Measurements from ENCODE around the gene MLKL.
"Not testable (repeated sequence)": the region's sequence is repeated elsewhere in the genome, so short reads cannot be mapped to it uniquely, and the experiment has no call there.

MLKL gene

DNA sequence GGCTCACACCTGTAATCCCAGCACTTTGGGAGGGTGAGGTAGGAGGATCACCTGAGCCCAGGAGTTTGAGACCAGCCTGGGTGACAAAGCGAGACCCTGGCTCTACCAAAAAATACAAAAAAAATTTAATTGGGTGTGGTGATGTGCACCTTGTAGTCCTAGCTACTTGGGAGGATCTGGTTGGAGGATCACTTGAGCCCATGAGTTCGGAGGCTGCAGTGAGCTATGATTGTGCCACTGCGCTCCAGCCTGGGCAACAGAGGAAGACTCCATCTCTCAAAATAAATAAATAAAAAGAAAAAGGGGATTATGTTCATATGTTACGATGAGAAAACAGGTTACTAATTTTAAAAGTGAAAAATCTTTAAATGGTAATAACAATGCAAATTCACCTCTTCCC, 996 bp downstream of the MLKL start:
- no peak for DNase-seq (ENCODE audit: low spot score)

DNA sequence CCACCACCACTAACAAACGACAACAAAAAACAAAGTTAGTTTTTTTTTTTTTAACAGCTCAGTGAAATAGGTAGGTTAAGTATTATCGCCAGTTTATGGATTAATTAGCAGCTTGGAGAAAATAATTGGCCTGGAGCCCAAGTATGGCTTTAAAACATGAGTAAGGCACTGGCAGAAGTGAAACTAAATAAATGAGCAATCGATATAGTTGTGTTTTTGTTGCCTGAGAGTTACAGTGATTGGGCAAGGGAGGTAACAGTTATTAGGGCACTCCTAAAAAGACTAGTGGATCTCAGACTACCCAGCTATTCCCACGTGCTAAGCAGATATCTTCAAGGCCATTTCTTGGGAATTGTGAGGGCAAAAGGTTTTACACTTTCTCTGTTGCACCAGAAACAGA, 2.4 kb downstream of the MLKL start:
- DNase-seq (ENCODE audit: low spot score): no peak

DNA sequence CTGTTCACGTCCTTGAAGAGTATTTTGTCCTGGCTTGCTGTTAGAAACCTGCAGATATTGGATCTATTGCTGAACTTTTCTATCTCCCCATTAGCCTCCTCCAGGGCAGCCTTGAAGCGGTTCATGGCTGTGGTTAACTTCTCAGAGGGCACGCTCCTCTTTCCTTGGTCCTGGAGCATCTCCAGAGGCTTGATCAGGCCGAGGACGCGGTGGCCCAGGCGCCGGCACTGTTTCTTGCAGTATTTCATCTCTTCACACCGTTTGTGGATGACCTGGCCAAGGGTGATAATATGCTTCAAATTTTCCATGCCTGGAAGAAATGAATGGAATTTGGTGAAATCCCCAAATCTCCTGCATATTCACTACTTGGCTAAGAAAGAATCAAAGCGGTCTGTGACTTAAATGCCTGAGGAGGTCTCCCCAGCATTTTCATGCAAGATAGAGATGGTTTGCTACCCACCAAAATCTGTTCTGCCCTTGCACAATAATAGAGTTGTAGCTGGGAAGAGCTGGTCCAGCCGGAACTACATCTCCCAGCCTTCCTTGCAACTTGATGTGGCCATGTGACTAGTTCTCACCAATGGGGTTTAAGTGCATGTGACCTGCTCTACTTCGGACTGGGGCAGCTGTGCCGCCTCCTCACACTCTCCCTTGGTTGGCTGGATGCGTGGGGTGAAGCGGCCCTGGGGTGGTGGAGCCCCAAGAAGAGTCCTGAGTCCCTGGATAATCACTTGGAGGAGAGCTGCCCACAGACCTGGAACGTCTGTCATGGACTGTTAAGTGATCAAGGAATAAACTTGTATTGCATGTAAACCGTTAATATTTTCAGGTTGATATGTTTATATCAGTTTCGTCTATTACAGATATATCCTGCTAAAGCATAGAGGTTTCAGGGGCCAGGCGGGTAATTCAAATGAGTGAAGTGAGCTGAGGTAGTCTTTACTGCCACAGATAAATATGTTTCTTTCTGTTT, 4.9 kb downstream of the MLKL start:
- peak; percentile 96 for DNase-seq (ENCODE audit: low spot score)

DNA sequence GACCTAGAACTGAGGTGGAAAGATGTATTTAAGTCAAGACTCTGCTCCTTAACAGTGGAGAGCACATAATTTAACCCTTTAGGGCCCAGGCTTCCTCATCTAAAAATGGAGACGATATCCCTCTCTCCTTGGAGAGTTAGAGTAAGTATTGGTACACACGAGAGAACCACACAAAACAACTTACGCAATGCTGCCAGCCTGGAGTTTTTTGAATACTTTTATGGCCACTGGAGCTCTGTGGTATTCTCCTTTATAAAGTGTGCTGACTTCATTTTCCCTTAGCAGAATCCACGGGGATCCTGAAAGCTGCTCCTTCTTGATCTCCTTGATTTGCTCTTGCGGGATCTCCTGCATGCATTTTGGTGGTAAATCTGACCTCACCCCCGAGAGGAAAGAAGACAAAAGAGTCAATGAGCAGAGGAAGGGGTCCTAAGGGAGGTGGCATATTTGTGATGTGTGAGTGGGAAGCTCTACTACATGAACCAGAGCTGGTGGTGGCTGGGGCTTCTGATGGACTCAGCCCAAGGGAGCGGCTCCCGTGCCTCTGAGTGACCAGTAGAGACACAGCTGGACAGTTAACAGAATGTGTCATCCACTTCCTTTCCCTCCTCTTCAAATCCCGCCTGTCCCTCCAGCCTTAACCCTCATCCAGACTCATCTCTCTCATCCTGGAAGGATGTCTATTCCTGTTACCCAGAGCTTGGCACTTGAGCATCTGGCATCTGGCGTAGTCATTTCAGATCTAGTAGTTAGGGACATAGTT, 9.4 kb downstream of the MLKL start:
- peak; percentile 48 for DNase-seq (ENCODE audit: low spot score)

DNA sequence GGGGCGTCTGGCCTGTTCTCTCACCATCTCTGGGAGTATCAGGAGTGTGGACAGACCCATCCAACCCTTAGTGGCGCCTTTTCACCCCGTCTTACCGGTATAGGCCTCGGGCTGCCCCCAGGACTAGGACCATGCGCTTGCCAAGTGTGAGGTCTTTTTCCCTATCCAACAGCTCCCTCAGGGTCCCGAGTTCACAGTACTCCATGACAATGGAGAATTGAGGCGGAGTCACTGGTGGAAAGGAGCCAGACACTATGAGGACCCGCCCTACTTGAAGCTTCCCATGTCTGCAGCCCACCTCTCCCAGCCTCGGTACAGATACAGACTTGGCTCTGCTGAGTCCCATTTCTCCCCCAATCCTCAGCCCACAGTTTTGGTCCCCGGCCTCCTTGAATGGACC, 18.1 kb downstream of the MLKL start:
- DNase-seq (ENCODE audit: low spot score): no peak

DNA sequence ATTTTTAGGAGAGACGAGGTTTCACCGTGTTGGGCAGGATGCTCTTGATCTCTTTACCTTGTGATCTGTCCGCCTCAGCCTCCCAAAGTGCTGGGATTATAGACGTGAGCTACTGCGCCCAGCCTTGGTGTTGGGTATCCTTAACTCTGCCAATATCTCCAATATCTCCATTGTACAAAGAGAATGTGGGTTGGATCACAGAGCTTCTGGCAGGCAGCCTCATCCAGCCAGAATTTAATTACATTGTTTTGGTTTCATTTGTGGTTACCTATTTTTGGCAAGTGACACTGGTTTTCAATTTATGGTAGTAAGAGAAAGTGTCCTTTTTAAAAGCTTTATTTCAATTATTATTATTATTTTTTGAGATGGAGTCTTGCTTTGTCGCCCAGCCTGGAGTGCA, 20.0 kb downstream of the MLKL start:
- DNase-seq (ENCODE audit: low spot score): no peak

DNA sequence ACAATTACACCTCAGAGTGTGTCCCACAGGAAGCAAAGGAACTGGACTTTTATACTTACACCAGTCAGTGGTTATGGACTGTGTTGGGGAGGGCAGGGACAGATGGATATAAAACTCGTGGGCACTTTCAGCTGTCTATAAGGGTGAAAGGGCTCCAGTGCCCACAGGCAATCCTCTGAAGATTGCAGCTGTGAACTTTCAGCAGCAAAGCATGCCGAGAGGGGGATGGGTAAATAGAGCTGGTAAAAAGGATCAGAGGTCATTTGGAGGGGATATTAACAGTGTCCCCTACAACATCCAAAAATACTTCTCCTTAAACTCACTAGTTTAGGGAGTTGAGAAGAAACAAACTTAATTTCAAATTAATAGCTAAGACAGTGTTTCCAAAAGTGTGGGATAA, 20.7 kb downstream of the MLKL start:
- DNase-seq (ENCODE audit: low spot score): no peak

DNA sequence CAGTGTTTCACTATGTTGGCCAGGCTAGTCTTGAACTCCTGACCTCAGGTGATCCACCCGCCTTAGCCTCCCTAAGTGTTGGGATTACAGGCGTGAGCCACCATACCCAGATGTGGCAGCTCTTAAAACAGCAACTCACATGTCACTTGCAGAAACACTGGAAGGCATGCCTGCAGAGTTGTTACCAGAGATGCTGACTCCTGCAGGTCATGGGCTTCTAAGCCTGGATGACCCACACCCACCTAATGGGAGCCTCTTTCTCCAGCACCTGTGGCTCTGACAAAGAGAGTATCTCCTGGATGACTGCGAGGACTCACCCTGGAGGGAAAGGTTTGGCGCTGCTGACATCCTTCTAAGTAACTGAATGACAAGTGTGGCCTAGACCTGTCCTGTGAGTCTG, 22.8 kb downstream of the MLKL start:
- DNase-seq (ENCODE audit: low spot score): no peak

DNA sequence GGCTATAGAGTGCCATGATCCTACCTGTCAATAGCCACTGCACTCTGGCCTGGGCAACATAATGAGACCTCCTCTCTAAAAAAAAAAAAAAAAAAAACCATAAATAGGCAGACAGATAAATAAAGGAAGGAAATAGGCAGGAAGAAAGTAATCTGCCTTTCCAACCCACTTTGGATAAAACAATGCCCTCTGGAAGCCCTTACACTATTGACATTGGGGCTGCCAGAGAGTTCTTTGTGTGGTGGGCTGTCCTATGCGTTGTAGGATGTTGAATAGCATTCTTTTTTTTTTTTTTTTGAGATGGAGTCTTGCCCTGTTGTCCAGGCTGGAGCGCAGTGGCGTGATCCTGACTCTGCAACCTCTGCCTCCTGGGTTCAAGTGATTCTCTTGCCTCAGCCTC, 26.8 kb downstream of the MLKL start:
- DNase-seq (ENCODE audit: low spot score): no peak

DNA sequence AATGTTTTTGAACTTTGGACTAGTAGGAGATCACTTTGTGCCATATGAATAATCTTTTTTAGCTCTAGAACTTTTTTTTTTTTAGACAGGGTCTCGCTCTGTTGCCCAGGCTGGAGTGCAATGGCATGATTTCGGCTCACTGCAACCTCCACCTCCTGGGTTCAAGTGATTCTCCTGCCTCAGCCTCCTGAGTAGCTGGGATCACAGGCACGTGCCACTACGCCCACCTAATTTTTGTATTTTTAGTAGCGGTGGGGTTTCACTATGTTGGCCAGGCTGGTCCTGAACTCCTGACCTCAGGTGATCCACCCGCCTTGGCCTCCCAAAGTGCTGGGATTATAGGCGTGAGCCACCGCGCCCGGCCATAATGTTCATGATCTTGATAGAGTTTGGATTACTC, 31.8 kb downstream of the MLKL start:
- DNase-seq (ENCODE audit: low spot score): not testable (repeated sequence)

DNA sequence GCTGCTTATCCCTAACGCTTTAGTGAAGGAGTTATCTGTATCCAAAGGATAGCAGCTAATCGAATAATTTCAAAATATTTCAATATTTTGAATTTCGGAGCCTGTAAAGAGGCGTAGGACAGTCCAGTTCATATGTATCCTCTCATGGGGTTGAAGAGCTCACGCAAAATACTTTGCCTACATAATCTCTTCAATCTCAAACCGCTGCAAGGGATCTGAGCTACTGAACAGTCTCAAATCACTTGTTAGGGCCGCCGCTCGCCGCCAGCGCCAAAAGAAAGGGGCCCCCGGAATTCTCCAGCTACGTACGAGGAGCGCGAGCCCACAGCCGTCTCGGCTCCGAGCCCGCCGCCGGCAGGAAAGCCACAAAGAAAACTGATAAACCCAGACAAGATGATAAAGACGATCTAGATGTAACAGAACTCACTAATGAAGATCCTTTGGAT, 33.4 kb downstream of the MLKL start:
- peak; percentile 12 for DNase-seq (ENCODE audit: low spot score)

DNA sequence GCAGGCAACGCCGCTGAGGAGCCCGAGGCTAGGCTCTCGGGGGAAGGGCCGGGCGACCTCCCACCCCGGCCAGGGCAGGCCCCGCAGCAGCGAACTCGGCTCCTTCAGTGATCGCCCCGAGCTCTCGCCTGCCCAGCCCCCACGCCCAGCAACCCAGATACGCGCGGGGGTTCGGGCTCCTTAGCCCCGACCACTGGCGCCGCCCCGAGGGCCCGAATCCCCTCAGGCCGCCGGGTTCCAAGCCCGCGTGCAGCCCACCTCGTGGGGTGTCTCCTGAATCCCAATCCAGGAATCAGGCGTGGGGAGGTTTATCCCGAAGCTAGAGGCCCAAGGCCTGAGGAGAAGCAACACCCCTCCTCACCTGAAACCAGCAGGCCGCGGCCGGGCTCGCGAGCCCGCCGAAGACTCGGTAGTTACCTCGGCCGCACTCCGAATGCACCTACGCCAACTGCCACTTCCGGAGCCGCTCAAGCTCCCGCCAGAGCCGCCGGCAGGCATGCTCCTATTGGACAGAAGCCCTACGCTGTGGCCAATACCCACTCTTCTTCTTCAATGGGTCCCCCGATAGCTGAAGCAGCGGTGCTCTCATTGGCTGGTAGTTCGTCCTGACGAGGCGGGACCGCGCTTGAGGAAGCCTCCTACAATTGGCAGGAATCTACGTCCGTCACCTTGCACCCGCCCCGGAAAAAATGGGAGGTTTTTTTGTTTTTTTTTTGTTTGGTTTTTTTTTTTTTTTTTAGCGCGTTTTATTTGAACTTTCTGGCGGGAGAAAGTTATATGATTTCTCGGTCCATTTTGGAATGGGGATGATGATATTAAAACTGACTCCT, 34.0 kb downstream of the MLKL start, which contains the start of gene RFWD3:
RFWD3 (minus strand) TSS at position 453 of the 830 bp plus-strand sequence. CDS start 5,428 bp downstream, outside the sequence.
- DNase-seq (ENCODE audit: low spot score): peak; percentile 100

DNA sequence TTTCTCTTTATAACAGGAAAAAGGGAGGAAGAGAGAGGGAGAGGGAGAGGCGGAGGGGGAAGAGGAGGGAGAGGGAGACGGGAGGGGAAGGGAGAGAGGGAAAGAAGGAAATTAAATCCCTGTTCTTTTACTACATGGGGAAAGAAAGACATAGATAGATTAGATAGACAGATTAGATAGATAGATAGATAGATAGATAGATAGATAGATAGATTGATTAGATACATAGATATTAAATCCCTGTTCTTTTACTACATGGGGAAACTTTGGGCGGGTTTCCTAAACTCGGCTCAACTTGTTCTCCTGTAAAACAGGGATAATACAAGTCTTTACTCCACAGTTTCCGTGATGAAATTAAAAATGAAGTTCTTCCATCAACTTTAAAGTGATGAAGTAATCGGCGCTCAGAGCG, 34.6 kb downstream of the MLKL start:
- no peak for DNase-seq (ENCODE audit: low spot score)

DNA sequence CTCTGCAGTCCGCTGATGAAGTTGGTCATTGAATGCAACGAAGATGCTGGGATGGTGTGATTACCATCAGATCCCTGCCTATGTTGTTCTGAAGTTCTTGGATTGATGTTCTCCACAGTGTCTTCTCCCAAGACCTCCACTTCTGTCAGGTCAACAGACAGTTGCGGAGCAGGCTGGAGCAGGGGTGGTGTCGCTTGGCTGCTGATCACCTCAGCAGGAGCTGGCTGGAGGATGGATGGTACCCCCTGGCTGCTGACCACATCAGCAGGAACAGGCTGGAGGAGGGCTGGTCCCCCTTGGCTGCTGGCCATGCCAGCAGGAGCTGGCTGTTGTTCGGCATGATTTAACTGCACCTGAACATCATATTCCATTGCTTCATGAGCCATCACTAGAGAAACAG, 39.6 kb downstream of the MLKL start:
- no peak for DNase-seq (ENCODE audit: low spot score)

DNA sequence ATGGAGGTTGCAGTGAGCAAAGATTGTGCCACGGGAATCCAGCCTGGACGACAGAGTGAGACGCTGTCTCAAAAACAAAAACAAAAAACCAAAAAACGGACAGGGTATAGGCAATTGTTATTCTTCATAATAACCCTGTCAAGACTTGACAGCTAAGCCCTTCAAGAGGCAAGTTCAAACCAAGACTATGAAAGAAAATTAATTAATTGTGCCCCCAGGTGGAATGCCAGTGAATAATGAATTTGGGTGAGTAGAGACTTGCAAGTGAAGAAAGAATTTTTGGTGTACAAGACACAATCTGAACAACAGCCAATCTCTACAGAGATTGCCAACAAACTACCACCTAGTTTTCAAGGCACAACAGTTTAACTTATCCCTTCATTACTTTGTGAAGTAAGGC, 40.3 kb downstream of the MLKL start:
- no peak for DNase-seq (ENCODE audit: low spot score)

DNA sequence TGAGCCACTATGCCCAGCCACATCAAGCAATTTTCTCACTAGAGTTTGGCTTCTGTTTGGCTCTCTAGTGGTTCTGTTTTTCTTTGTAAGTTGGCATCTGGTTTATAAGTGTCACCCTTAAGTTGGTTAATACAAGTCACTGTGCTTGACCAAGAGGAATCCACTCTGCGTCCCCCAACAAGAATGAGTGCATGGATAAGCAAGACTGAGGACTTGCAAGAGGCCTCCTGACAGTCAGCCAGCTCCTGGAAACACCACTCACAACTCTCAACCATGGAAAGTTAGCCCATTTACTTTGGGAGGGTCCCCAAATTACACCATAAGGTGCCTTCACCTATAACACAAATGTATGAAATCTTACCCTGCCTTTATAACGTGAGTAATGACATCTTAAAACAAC, 41.6 kb downstream of the MLKL start:
- DNase-seq (ENCODE audit: low spot score): no peak

DNA sequence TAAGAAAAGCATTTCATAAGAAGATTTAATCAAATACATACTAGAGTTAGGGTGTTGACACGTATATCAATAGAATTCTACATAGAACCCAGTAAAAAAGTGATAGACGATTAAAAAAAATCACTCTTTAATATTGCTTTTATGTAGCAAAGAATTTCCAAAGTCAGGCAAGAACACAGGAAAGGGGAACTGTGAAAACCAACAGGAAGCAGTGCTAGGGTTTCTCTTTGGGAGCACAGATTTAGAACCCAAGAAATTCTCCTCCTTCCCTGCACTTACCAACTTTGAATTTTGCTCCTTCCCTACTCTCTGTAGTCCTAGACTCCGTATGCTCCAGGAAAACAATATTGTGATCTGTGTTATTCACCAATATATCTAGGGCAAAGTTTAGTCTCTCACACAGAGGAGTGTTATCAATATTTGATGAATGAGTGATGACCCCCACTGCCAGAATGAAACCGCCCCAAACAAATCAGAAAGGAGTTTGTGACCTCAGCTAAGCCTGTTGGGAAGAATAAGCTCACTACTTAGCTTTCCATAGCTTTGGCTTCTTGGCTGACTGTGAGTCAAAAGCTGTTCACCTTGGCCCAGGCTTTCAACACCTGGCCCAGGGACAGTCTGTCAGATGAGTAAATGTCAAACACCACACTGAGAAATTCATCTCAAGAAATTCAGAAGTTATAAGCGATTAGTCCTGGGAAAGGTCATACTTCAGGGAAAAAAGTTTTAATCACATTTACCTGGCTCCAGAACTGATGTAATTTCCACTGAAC, 42.6 kb downstream of the MLKL start:
- no peak for DNase-seq (ENCODE audit: low spot score)

DNA sequence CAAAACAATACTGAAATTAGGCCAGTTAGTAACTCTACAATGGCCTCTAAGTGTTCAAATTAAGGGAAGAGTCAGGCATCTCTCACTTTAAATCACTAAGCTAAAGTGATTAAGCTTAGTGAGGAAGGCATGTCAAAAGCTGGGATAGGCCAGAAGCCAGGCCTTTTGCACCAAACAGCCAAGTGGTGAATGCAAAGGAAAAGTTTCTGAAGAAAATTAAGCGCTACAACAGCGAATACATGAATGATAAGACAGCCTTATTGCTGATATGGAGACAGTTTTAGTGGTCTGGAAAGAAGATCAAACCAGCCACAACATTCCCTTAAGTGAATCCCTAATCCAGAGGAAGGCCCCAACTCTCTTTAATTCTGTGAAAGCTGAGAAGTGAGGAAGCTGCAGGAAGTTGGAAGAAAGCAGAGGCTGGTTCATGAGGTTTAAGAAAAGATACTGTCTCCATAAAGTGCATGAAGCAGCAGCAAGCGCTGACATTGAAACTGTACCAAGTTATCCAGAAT, 46.1 kb downstream of the MLKL start:
- DNase-seq (ENCODE audit: low spot score): no peak

DNA sequence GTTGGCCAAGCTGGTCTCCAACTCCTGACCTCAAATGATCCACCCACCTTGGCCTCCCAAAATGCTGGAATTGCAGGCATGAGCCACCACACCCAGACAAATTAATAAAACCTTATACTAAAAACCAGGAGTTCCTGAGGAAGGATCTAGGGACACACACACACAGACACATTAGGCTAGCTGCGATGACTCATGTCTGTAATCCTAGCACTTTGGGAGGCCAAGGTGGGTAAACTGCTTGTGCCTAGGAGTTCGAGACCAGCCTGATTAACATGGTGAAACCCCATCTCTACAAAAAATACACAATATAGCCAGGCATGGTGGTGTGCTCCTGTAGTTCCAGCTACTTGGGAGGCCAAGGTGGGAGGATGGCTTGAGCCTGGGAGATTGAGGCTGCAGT, 47.8 kb downstream of the MLKL start:
- DNase-seq (ENCODE audit: low spot score): not testable (repeated sequence)

DNA sequence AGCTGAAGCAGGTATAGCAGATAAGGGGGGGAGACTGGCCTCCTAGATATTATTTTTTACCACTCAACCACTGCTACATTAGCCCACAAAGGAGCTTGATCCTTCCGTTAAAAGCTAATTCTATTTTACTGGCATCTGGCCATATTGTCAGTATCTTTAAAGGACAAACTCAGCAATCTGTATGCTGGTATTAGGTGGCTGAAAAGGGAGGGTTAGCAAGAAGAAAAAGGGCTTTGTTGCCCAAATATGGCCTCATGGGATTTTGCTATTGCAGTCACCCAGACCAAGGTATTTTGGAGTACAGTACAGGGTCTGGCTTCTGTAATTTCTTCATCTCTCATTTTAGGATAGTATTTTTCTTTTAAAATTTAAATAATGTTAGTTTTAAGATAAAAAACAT, 48.4 kb downstream of the MLKL start:
- DNase-seq (ENCODE audit: low spot score): no peak

DNA sequence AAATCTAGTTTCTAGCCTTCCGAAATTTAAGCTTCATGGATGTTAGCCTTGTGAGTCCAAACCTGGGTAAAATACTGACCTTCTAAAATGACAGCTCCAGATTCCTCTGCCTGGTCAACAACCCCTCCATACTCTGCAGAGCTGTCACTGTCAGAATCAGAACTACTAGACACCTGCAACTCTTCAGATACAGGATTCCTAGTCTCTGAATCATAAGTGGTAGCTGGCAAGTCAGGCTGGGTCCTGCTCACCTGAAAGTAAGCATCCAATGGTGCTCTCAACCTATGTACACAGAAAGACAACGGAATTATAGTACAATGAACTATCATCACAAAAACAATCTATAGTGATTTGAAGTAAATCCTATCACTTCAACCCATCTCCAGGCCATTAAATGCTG, 48.8 kb downstream of the MLKL start:
- no peak for DNase-seq (ENCODE audit: low spot score)
